Sciatic nerve (tissue), 2 donors: Measurements from ENCODE around the gene EMID1. TPM values are rescaled to one million over a fixed set of nuclear protein-coding genes. Genes with fewer than 3 reads are reported as not detected.

ENCODE experiments used
- ATAC-seq: fragments of 200-7000 bp; cut with Tn5 transposase; one replicate; pipeline ENCODE4 v1.9.1; 2020; ENCODE audit warnings: mild to moderate bottlenecking, moderate library complexity
- DNase-seq: peaks from one replicate; pipeline ENCODE4 v3.0.0-alpha.2; 2020; ENCODE audit warnings: low spot score
- intact Hi-C: fragments of 100-400 bp; cut with DNase I; formaldehyde crosslinking; loops from one replicate; pipeline ENCODE4 v1.14.2; 2022
- total RNA-seq: library from RNA; stranded (reverse); fragmentation: NEBNext Ultra II Directional; extraction: Animal tissue kit (Norgen Biotek cat#: 25700); gene quantifications from one replicate; pipeline ENCODE4 v1.2.1, GENCODE V29; 2021
- donor health status: DM: no; HTN: no; CAD: no.
- donor health status: DM: no; HTN: no; CAD: no.

Gene EMID1
- total RNA-seq, 1 donor from 2014 or later = 3.7 TPM

GRCh38 chr22:29269230-29269604 lies 63.5 kb downstream of the EMID1 start:
- no peak for DNase-seq
- intact Hi-C loops = no loop called here
- no peak for ATAC-seq

- no peak for ATAC-seq
- intact Hi-C loops = no loop called here
- DNase-seq = no peak
These were observed 64.2 kb downstream of the EMID1 start for GRCh38 chr22:29269731-29270474.

GRCh38 chr22:29270475-29271271 lies 65.0 kb downstream of the EMID1 start:
- DNase-seq (no peak), ATAC-seq (no peak)

GRCh38 chr22:29272624-29273023 lies 66.9 kb downstream of the EMID1 start:
- ATAC-seq = no peak
- no peak for DNase-seq
- intact Hi-C loops = no loop called here

More at GRCh38 chr22:29270475-29271271, 65.0 kb downstream of the EMID1 start:
- intact Hi-C loops = no loop called here

- ATAC-seq (no peak), DNase-seq (no peak)
- intact Hi-C loops = no loop called here
These were observed 69.5 kb downstream of the EMID1 start for GRCh38 chr22:29275167-29275566.

GRCh38 chr22:29275819-29276565 lies 70.3 kb downstream of the EMID1 start:
- intact Hi-C loops = no loop called here
- ATAC-seq (no peak), DNase-seq (no peak)

GRCh38 chr22:29277927-29278326 lies 72.2 kb downstream of the EMID1 start:
- no peak for ATAC-seq
- intact Hi-C loops = no loop called here
- no peak for DNase-seq

- DNase-seq (no peak), ATAC-seq (no peak)
- intact Hi-C loops = no loop called here
These were observed 78.5 kb downstream of the EMID1 start for GRCh38 chr22:29284196-29284595.

- no peak for ATAC-seq
- DNase-seq = no peak
- intact Hi-C loops = no loop called here
These were observed 83.1 kb downstream of the EMID1 start for GRCh38 chr22:29288837-29289236.

GRCh38 chr22:29290061-29290460 lies 84.4 kb downstream of the EMID1 start:
- no peak for DNase-seq
- ATAC-seq = no peak
- intact Hi-C loops = no loop called here

- no peak for DNase-seq
- intact Hi-C loops = no loop called here
- no peak for ATAC-seq
These were observed 85.5 kb downstream of the EMID1 start for GRCh38 chr22:29291215-29291614.

GRCh38 chr22:29292379-29292778 lies 86.7 kb downstream of the EMID1 start:
- ATAC-seq (no peak), DNase-seq (no peak)
- intact Hi-C loops = no loop called here

- DNase-seq (no peak), ATAC-seq (no peak)
- intact Hi-C loops = no loop called here
These were observed 92.9 kb downstream of the EMID1 start for GRCh38 chr22:29298641-29299040.

- no peak for ATAC-seq
- no peak for DNase-seq
- intact Hi-C loops = no loop called here
These were observed 93.6 kb downstream of the EMID1 start for GRCh38 chr22:29299136-29299900.

- intact Hi-C loops = loop anchor here (10.0 kb wide), 1 partner anchor 54 kb away; no protein-coding TSS in a partner anchor
- DNase-seq = no peak
- ATAC-seq = no peak
These were observed 94.7 kb downstream of the EMID1 start for GRCh38 chr22:29300467-29300806.

- intact Hi-C loops = loop anchor here (10.0 kb wide), 1 partner anchor 54 kb away; no protein-coding TSS in a partner anchor
- DNase-seq (no peak), ATAC-seq (no peak)
These were observed 95.3 kb downstream of the EMID1 start for GRCh38 chr22:29300807-29301601.

- DNase-seq (no peak), ATAC-seq (no peak)
- intact Hi-C loops = loop anchor here (10.0 kb wide), 1 partner anchor 53 kb away; no protein-coding TSS in a partner anchor
These were observed 96.2 kb downstream of the EMID1 start for GRCh38 chr22:29301716-29302401.

- DNase-seq (no peak), ATAC-seq (no peak)
- intact Hi-C loops = loop anchor here (10.0 kb wide), 1 partner anchor 52 kb away; no protein-coding TSS in a partner anchor
These were observed 96.6 kb downstream of the EMID1 start for GRCh38 chr22:29302402-29302680.
